Placental epithelial cell (primary cell): ENCODE results near the gene AVPR1B. TPM values are rescaled to one million over a fixed set of nuclear protein-coding genes. Genes with fewer than 3 reads are reported as not detected.

Experiments
- small RNA-seq: library from RNA; depleted of rRNA; stranded (forward); fragments of <200 nt; gene quantifications from one replicate; pipeline ENCODE3, GENCODE V24; 2012
- total RNA-seq: library from RNA; depleted of rRNA; stranded (reverse); fragments of >200 nt; gene quantifications from 2 replicates; pipeline ENCODE4 v1.2.3, GENCODE V29; 2012

AVPR1B gene
- not detected in 2 replicates for total RNA-seq

GRCh38 chr1:206117151-206117948 lies at the start of gene AVPR1B:
AVPR1B (minus strand) TSS chr1:206117388; CDS start chr1:206116890, 498 bp downstream.

Small RNA genes within 50 kb of the gene (small RNA-seq; reads per million reads assigned to genes)
- not detected for gene RF00271

Other genes with a start within 250 kb of the AVPR1B start
- gene SLC26A9, start 173.9 kb downstream of the AVPR1B start, total RNA-seq: not detected in 2 replicates
- gene RAB7B, start 114.0 kb downstream of the AVPR1B start, total RNA-seq: 1.6 and 2.1 TPM in 2 replicates
- not detected in 2 replicates for gene CTSE, start 93.5 kb downstream of the AVPR1B start, total RNA-seq
- not detected in 2 replicates for gene RHEX, start 64.2 kb downstream of the AVPR1B start, total RNA-seq
- gene FAM72A, start 85.5 kb upstream of the AVPR1B start, total RNA-seq: 11.8 and 14.9 TPM in 2 replicates
- 227 and 283 TPM in 2 replicates for gene SRGAP2, start 86.2 kb upstream of the AVPR1B start, total RNA-seq